ELF-1 (cell line): ENCODE measurements around the gene GPSM3.
"Not testable (repeated sequence)": the region's sequence is repeated elsewhere in the genome, so short reads cannot be mapped to it uniquely, and the experiment has no call there.

Experiments used
- DNase-seq: peaks from one replicate; pipeline ENCODE4 v3.0.0-alpha.2; 2016; ENCODE audit warnings: low read depth, low spot score

The GPSM3 gene

GRCh38 chr6:32203426-32204267, 11.2 kb upstream of the GPSM3 start:
- DNase-seq: no peak

GRCh38 chr6:32202186-32202585, 9.7 kb upstream of the GPSM3 start:
- DNase-seq: no peak

GRCh38 chr6:32200711-32201475, 8.4 kb upstream of the GPSM3 start:
- DNase-seq: no peak

- no peak for DNase-seq
These were observed 6.4 kb upstream of the GPSM3 start for GRCh38 chr6:32198866-32199265.

- DNase-seq: no peak
These were observed 5.9 kb upstream of the GPSM3 start for GRCh38 chr6:32198345-32198696.

- DNase-seq: no peak
These were observed 4.5 kb upstream of the GPSM3 start for GRCh38 chr6:32196682-32197616.

GRCh38 chr6:32195902-32196681, 3.6 kb upstream of the GPSM3 start:
- peak; percentile 91 for DNase-seq

- peak; percentile 100 for DNase-seq
These were observed 3.1 kb upstream of the GPSM3 start for GRCh38 chr6:32195652-32195901.

- DNase-seq: no peak
These were observed 2.6 kb upstream of the GPSM3 start for GRCh38 chr6:32194825-32195651.

- no peak for DNase-seq
These were observed 1.9 kb upstream of the GPSM3 start for GRCh38 chr6:32194388-32194787.

- DNase-seq: not testable (repeated sequence)
These were observed 653 bp upstream of the GPSM3 start for GRCh38 chr6:32193096-32193495.

- DNase-seq: no peak
These were observed 491 bp downstream of the GPSM3 start for GRCh38 chr6:32191696-32192607.

GRCh38 chr6:32190911-32191677, 1.3 kb downstream of the GPSM3 start:
- DNase-seq: no peak

- peak; percentile 90 for DNase-seq
These were observed 2.2 kb downstream of the GPSM3 start, which contains the start of gene PBX2 for GRCh38 chr6:32190054-32190851. TSS of gene PBX2 (minus strand) at chr6:32190202. CDS start at chr6:32189915, 287 bp downstream.

GRCh38 chr6:32189742-32190053, 2.7 kb downstream of the GPSM3 start:
- no peak for DNase-seq

- DNase-seq: no peak
These were observed 3.2 kb downstream of the GPSM3 start for GRCh38 chr6:32189069-32189741.

- DNase-seq: no peak
These were observed 3.9 kb downstream of the GPSM3 start for GRCh38 chr6:32188381-32189068.
